ENCODE measurements around the gene B4GALT2. TPM values are rescaled to one million over a fixed set of nuclear protein-coding genes. Genes with fewer than 3 reads are reported as not detected.

B4GALT2 gene
- total RNA-seq, 6 experiments from 2014 or later = 87.8 to 107 (median 98.8) TPM

DNA sequence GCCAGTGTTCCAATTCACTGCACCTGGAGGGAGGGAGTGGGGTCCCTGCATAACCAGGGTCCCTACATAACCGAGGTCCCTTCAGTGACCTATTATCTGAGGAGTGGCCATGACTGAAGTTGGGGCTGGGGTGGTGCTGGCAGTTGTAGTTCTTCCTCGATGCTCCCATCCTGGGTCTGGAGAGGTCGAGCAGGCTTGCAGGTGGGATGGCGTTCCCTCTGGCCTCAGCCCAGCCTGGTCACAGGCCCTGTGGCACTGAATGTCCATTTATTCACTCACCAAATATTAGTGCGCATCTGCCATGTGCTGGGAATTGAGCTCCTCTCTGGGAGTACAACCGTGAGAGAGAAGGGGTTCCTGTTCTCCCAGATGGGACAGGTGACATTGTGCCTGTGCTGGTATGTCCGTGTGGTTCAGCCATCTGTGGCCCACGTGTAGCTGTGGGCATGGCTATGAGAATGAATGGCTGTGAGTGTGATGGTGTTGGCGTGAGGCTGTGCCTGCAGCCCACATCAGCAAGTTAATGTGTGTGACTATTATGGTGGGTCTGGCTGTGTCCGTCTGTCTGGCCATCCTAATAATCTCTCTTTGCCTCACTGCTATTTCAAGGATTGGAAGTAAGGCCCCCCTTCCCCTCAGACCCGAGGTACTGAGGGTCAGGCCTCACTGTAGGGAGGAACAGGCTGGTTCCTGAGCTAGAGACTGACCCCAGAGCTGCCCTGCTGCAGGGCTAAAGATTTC is 56.1 kb downstream of the B4GALT2 start:
- H3K27ac Mint-ChIP-seq = no peak overlapping the region
- no peaks in the 10 kb centered on the region for H3K36me3 Mint-ChIP-seq (ENCODE audit: low read depth)
- DNase-seq = no peak
- no peak overlapping the region for H3K4me3 Mint-ChIP-seq
- no peaks in the 10 kb centered on the region for H3K9me3 Mint-ChIP-seq
- H3K27me3 Mint-ChIP-seq (ENCODE audit: insufficient read depth) = peaks cover 1% of the 10 kb centered on the region
- peaks cover 51% of the 10 kb centered on the region for H3K4me1 Mint-ChIP-seq (ENCODE audit: low read depth)
- TF ChIP-seq, protein P1, sequence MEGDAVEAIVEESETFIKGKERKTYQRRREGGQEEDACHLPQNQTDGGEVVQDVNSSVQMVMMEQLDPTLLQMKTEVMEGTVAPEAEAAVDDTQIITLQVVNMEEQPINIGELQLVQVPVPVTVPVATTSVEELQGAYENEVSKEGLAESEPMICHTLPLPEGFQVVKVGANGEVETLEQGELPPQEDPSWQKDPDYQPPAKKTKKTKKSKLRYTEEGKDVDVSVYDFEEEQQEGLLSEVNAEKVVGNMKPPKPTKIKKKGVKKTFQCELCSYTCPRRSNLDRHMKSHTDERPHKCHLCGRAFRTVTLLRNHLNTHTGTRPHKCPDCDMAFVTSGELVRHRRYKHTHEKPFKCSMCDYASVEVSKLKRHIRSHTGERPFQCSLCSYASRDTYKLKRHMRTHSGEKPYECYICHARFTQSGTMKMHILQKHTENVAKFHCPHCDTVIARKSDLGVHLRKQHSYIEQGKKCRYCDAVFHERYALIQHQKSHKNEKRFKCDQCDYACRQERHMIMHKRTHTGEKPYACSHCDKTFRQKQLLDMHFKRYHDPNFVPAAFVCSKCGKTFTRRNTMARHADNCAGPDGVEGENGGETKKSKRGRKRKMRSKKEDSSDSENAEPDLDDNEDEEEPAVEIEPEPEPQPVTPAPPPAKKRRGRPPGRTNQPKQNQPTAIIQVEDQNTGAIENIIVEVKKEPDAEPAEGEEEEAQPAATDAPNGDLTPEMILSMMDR (IDR thresholded peaks at IDR 0.05) = no peak

DNA sequence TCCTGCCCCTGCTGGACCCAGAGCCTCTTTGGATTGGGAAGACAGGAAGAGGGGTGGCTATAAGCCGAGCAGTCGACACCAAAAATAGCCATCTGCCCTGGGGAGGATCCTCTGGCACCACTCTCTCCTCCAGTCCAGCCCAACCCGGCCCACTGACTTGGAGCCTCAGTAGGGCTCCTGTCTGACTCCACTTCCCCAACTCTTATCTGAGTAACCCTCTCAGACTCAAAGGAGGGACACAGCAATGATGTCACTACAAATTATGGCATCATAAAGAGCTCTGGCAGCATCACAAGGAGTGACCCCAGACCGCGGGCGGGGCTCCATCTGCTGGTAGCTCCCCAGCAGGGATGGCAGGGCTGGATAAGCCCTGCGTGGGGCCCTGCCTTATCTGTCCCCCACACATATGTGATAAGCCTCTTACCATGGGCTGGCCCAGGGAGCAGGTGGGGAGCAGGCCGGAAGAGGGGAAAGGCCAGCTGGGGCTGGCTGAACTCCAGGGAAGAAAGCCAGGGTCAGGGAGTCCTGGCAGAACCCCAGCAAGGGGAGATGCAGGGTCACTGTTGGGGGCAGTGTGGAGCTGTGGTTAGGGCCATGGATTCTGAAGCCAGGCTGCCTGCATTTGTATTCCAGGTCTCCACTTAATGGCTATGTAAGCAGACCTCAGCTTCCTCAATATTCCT is 56.9 kb downstream of the B4GALT2 start:
- no peak for DNase-seq

DNA sequence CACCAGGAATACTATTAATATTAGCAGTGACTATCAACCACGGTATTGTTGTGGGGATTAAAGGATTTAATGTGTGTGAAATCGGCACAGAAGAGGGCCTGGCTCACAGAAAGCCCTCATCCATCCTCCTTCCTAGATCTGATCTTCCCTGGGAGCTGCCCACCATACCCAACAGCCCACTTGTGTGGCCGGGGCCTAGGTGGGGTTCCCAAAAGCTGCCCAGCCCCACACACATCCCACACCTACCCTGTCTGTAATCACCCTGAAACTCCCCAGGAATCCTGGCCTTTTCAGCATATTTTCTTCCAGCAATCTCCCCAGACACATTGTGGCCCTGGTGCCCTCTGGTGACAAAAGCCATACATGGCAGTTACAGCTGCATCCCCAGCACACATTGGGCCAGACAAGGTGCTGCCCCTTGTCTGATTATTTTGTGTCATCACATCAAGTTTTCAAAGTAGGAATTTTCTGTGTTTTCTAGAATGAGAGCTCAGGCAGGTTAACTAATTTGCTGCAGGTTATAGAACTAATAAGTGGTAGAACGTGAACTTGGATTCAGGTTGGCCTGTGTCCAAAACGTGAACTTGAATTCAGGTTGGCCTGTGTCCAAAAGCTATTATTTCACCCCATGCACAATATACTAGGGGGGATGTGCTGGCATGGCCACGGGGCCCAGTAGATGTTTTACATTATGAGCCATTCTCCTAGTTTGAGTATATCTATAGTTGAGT is 57.6 kb downstream of the B4GALT2 start:
- Mint-ChIP-seq H3K4me1 (ENCODE audit: low read depth) (peaks cover 55% of the 10 kb centered on the region), H3K27ac (peak overlapping the region; percentile 37), H3K4me3 (no peak overlapping the region), H3K9me3 (no peaks in the 10 kb centered on the region), H3K27me3 (ENCODE audit: insufficient read depth) (peaks cover 1% of the 10 kb centered on the region), H3K36me3 (ENCODE audit: low read depth) (no peaks in the 10 kb centered on the region)
- DNase-seq = peak; percentile 71
- TF ChIP-seq, protein P1 (IDR thresholded peaks at IDR 0.05) = peak; percentile 81

More for the DNA sequence above, 56.9 kb downstream of the B4GALT2 start:
- Mint-ChIP-seq H3K4me1 (ENCODE audit: low read depth) (peaks cover 55% of the 10 kb centered on the region), H3K36me3 (ENCODE audit: low read depth) (no peaks in the 10 kb centered on the region), H3K9me3 (no peaks in the 10 kb centered on the region), H3K27me3 (ENCODE audit: insufficient read depth) (peaks cover 1% of the 10 kb centered on the region), H3K27ac (no peak overlapping the region; the same call in 1 of the 2 replicates), H3K4me3 (no peak overlapping the region)
- TF ChIP-seq, protein P1 (IDR thresholded peaks at IDR 0.05) = no peak; the same call in 1 of the 2 replicates

DNA sequence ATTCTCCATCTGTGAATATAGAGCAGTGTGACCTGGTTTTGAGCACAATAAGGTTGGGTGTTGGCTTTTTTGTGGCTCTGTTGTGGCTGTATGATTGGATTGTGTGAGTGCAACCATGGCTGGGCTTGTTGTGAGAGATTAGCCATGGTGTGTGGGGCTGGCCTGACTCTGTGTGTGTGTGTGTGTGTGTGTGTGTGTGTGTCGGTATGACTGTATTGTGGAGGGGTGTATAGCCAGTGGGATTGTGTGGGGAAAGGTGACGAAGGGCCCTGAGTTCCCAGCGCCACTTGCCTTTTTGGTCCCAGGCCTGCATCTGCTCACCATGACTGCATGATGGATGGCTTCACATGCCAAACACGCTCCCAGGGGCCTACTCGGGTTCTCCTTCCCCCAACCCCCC is 58.1 kb downstream of the B4GALT2 start:
- H3K27me3 Mint-ChIP-seq (ENCODE audit: insufficient read depth) = peaks cover 1% of the 10 kb centered on the region
- H3K27ac Mint-ChIP-seq = no peak overlapping the region
- H3K9me3 Mint-ChIP-seq = no peaks in the 10 kb centered on the region
- H3K4me3 Mint-ChIP-seq = no peak overlapping the region
- no peak for DNase-seq
- H3K4me1 Mint-ChIP-seq (ENCODE audit: low read depth) = peaks cover 50% of the 10 kb centered on the region
- TF ChIP-seq, protein P1 (IDR thresholded peaks at IDR 0.05) = no peak
- H3K36me3 Mint-ChIP-seq (ENCODE audit: low read depth) = no peaks in the 10 kb centered on the region

DNA sequence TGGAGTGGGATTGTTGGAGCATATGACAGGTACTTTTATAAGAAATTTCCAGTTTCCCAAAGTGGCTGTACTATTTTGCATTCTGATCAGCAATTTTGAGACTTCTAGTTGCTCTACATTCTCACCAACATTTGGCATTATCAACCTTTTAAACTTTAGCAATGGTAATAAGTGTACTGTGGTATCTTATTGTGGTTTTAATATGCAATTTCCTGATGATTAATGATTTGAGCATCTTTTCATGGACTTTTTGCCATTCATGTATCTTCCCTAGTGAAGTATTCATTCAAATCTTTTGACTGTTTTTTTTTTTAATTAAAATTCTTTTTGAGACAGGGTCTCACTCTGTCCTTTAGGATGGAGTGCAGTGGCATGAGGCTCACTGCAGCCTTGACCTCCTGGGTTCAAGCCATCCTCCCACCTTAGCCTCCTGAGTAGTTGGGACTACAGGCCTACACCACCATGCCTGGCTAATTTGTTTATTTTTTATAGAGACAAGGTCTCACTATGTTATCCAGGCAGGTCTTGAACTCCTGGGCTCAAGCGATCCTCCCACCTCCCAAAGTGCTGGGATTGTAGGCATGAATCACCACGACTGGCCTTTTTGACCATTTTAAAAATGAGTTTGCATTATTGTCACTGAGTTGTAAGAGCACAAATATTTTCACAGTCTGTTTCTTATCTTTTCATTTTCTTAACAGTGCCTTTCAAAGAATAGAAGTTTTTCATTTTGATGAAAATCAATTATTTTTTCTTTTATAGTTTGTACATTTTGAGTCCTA is 60.1 kb downstream of the B4GALT2 start:
- TF ChIP-seq, protein P1 (IDR thresholded peaks at IDR 0.05) = no peak
- H3K9me3 Mint-ChIP-seq = no peaks in the 10 kb centered on the region
- no peak for DNase-seq
- peak overlapping the region; percentile 83 for H3K27ac Mint-ChIP-seq
- peaks cover 60% of the 10 kb centered on the region for H3K4me1 Mint-ChIP-seq (ENCODE audit: low read depth)
- H3K36me3 Mint-ChIP-seq (ENCODE audit: low read depth) = no peaks in the 10 kb centered on the region
- peaks cover 1% of the 10 kb centered on the region for H3K27me3 Mint-ChIP-seq (ENCODE audit: insufficient read depth)
- peak overlapping the region; percentile 36; the same call in 1 of the 2 replicates for H3K4me3 Mint-ChIP-seq

Measured in HFFc6 (cell line).